Urinary bladder (tissue), 4 donors: Measurements from ENCODE around the gene CC2D2B. TPM values are rescaled to one million over a fixed set of nuclear protein-coding genes. Genes with fewer than 3 reads are reported as not detected.
"Not testable (repeated sequence)": the region's sequence is repeated elsewhere in the genome, so short reads cannot be mapped to it uniquely, and the experiment has no call there.

Source experiments
- DNase-seq: peaks from one replicate; pipeline ENCODE4 v3.0.0-alpha.2; 2015; ENCODE audit errors: extremely low spot score
- H3K27ac ChIP-seq: one replicate; pipeline ENCODE4 v1.5.1; 2013; ENCODE audit warnings: low read depth, mild to moderate bottlenecking, moderate library complexity
- H3K36me3 ChIP-seq: one replicate; pipeline ENCODE4 v1.6.1; 2013; ENCODE audit warnings: mild to moderate bottlenecking, moderate library complexity; ENCODE audit not compliant: insufficient read depth
- H3K4me1 ChIP-seq: one replicate; pipeline ENCODE4 v1.6.1; 2013; ENCODE audit warnings: mild to moderate bottlenecking, moderate library complexity; ENCODE audit not compliant: insufficient read depth
- H3K4me3 ChIP-seq: one replicate; pipeline ENCODE4 v1.5.1; 2013; ENCODE audit warnings: low read depth, low read length
- WGBS: extraction: QIAGEN DNeasy Blood & Tissue Kit; methylation state at CpG from one replicate; pipeline ENCODE4 v1.1.7; 2013; 5-methylcytosine and 5-hydroxymethylcytosine counted together
- polyA plus RNA-seq: library from polyadenylated mRNA; stranded (reverse); fragments of 200-250 nt; gene quantifications from one replicate; pipeline ENCODE4 v1.2.3, GENCODE V29; 2013
- total RNA-seq: library from RNA; depleted of rRNA; stranded (reverse); fragments of >200 nt; gene quantifications from one replicate; pipeline ENCODE4 v1.2.3, GENCODE V29; 2014
- donor health status: healthy with polysubstance abuse.
- donor health status: healthy.

CC2D2B gene
- total and polyA plus RNA-seq, 2 donors = 0.75 to 13.1 TPM

GRCh38 chr10:95963202-95963990, 55.6 kb downstream of the CC2D2B start:
- peaks cover 2% of the 10 kb centered on the region for H3K4me1 ChIP-seq
- 58% methylated on average over 7 of the region's 7 CpGs for WGBS
- H3K36me3 ChIP-seq = no peaks in the 10 kb centered on the region
- H3K27ac ChIP-seq = no peak overlapping the region
- DNase-seq = no peak
- H3K4me3 ChIP-seq = no peak overlapping the region

- DNase-seq = no peak
- peaks cover 2% of the 10 kb centered on the region for H3K4me1 ChIP-seq
- H3K27ac ChIP-seq = no peak overlapping the region
- H3K4me3 ChIP-seq = no peak overlapping the region
- H3K36me3 ChIP-seq = no peaks in the 10 kb centered on the region
- 87% methylated on average over 1 of the region's 1 CpG for WGBS
Measured at GRCh38 chr10:95963991-95964389, 56.2 kb downstream of the CC2D2B start.

- Histone ChIP-seq H3K4me1 (peaks cover 2% of the 10 kb centered on the region), H3K36me3 (no peaks in the 10 kb centered on the region), H3K4me3 (no peak overlapping the region), H3K27ac (no peak overlapping the region)
- DNase-seq = no peak
- 84% methylated on average over 1 of the region's 1 CpG for whole genome bisulfite sequencing
Measured at GRCh38 chr10:95964756-95965155, 57.0 kb downstream of the CC2D2B start.

GRCh38 chr10:95976362-95977229, 68.8 kb downstream of the CC2D2B start:
- Histone ChIP-seq H3K4me1 (no peaks in the 10 kb centered on the region), H3K27ac (no peak overlapping the region), H3K36me3 (no peaks in the 10 kb centered on the region), H3K4me3 (no peak overlapping the region)
- 81% methylated on average over 9 of the region's 9 CpGs for WGBS
- no peak for DNase-seq

GRCh38 chr10:95982200-95982599, 74.4 kb downstream of the CC2D2B start:
- no peak for DNase-seq
- Histone ChIP-seq H3K36me3 (no peaks in the 10 kb centered on the region), H3K27ac (no peak overlapping the region), H3K4me1 (no peaks in the 10 kb centered on the region), H3K4me3 (no peak overlapping the region)
- 63% methylated on average over 2 of the region's 2 CpGs for WGBS

GRCh38 chr10:95987685-95988426, 80.1 kb downstream of the CC2D2B start:
- H3K27ac ChIP-seq = no peak overlapping the region
- WGBS = 44% methylated on average over 2 of the region's 2 CpGs
- no peak for DNase-seq
- H3K4me1 ChIP-seq = no peaks in the 10 kb centered on the region
- H3K4me3 ChIP-seq = no peak overlapping the region
- H3K36me3 ChIP-seq = no peaks in the 10 kb centered on the region

GRCh38 chr10:95988702-95989101, 80.9 kb downstream of the CC2D2B start:
- Histone ChIP-seq H3K36me3 (no peaks in the 10 kb centered on the region), H3K4me3 (no peak overlapping the region), H3K4me1 (no peaks in the 10 kb centered on the region), H3K27ac (no peak overlapping the region)
- no peak for DNase-seq
- 69% methylated on average over 3 of the region's 3 CpGs for WGBS

- WGBS = 89% methylated on average over 11 of the region's 11 CpGs
- DNase-seq, H3K4me1 ChIP-seq, H3K4me3 ChIP-seq, H3K27ac ChIP-seq, H3K36me3 ChIP-seq: not testable (repeated sequence)
Measured at GRCh38 chr10:95994376-95994775, 86.6 kb downstream of the CC2D2B start.

GRCh38 chr10:95998255-95998784, 90.5 kb downstream of the CC2D2B start:
- H3K36me3 ChIP-seq = no peaks in the 10 kb centered on the region
- H3K4me3 ChIP-seq = no peak overlapping the region
- no peaks in the 10 kb centered on the region for H3K4me1 ChIP-seq
- WGBS = 81% methylated on average over 1 of the region's 1 CpG
- no peak overlapping the region for H3K27ac ChIP-seq
- no peak for DNase-seq

- Histone ChIP-seq H3K36me3 (no peaks in the 10 kb centered on the region), H3K27ac (no peak overlapping the region), H3K4me3 (no peak overlapping the region), H3K4me1 (no peaks in the 10 kb centered on the region)
- 88% methylated on average over 2 of the region's 2 CpGs for WGBS
- DNase-seq = no peak
Measured at GRCh38 chr10:96013956-96014355, 106.2 kb downstream of the CC2D2B start.

- no peak for DNase-seq
- WGBS = 95% methylated on average over 2 of the region's 2 CpGs
- Histone ChIP-seq H3K27ac (no peak overlapping the region), H3K4me1 (no peaks in the 10 kb centered on the region), H3K36me3 (no peaks in the 10 kb centered on the region), H3K4me3 (no peak overlapping the region)
Measured at GRCh38 chr10:96014473-96015102, 106.8 kb downstream of the CC2D2B start.

- WGBS = 16% methylated on average over 5 of the region's 5 CpGs
- peak; percentile 75 for DNase-seq
- H3K4me1 ChIP-seq = no peaks in the 10 kb centered on the region
- no peak overlapping the region for H3K4me3 ChIP-seq
- no peaks in the 10 kb centered on the region for H3K36me3 ChIP-seq
- H3K27ac ChIP-seq = no peak overlapping the region
Measured at GRCh38 chr10:96017191-96017687, 109.5 kb downstream of the CC2D2B start.

- no peaks in the 10 kb centered on the region for H3K4me1 ChIP-seq
- H3K27ac ChIP-seq = no peak overlapping the region
- H3K4me3 ChIP-seq = no peak overlapping the region
- H3K36me3 ChIP-seq = no peaks in the 10 kb centered on the region
- no peak for DNase-seq
- whole genome bisulfite sequencing = 59% methylated on average over 1 of the region's 1 CpG
Measured at GRCh38 chr10:96021332-96021731, 113.6 kb downstream of the CC2D2B start.
